Suprapubic skin (tissue), 4 donors: ENCODE results near the gene DOLPP1. TPM values are rescaled to one million over a fixed set of nuclear protein-coding genes. Genes with fewer than 3 reads are reported as not detected.

ENCODE experiments used
- DNase-seq, 2 donors: peaks; one replicate each; pipeline ENCODE4 v3.0.0-alpha.2; 2019; ENCODE audit warnings: low spot score in 2 of 2
- H3K27ac ChIP-seq: fragments of 200-600 bp; sonication (generic); one replicate; pipeline ENCODE4 v1.5.1; 2019
- H3K27me3 ChIP-seq: fragments of 200-600 bp; sonication (generic); one replicate; pipeline ENCODE4 v1.5.1; 2019
- H3K36me3 ChIP-seq: fragments of 200-600 bp; sonication (generic); one replicate; pipeline ENCODE4 v1.5.1; 2019
- H3K4me1 ChIP-seq: fragments of 200-600 bp; sonication (generic); one replicate; pipeline ENCODE4 v1.5.1; 2019
- H3K4me3 ChIP-seq: fragments of 200-600 bp; sonication (generic); one replicate; pipeline ENCODE4 v1.5.1; 2019; ENCODE audit warnings: mild to moderate bottlenecking
- H3K9me3 ChIP-seq: fragments of 200-600 bp; sonication (generic); one replicate; pipeline ENCODE4 v1.5.1; 2019
- CTCF ChIP-seq, 2 donors: fragments of 200-600 bp in 1 of 2; fragments of 450-650 bp in 1 of 2; sonication (generic) in 1 of 2; IDR thresholded peaks; one replicate each; pipeline ENCODE4 v1.5.1; 2016 to 2019; ENCODE audit warnings: antibody characterized with exemption in 2 of 2, mild to moderate bottlenecking in 1 of 2, moderate library complexity in 1 of 2
- EP300 ChIP-seq: sonication (generic); formaldehyde crosslinking; IDR thresholded peaks from one replicate; pipeline ENCODE4 v1.6.1; 2017; ENCODE audit warnings: antibody characterized with exemption
- POLR2A ChIP-seq, 2 donors: fragments of 450-650 bp; IDR thresholded peaks; one replicate each; pipeline ENCODE4 v1.6.1; 2017; ENCODE audit warnings: antibody characterized with exemption in 2 of 2, mild to moderate bottlenecking in 2 of 2, moderate library complexity in 2 of 2
- POLR2AphosphoS5 ChIP-seq, 3 donors: sonication (generic); formaldehyde crosslinking; IDR thresholded peaks; one replicate each; pipeline ENCODE4 v1.6.1; 2017; ENCODE audit warnings: antibody characterized with exemption in 3 of 3
- WGBS: methylation state at CpG from one replicate; pipeline ENCODE4 v1.1.5; 2018; 5-methylcytosine and 5-hydroxymethylcytosine counted together
- total RNA-seq, 4 donors: library from RNA; depleted of rRNA; stranded (reverse); fragments of >200 nt; gene quantifications; one replicate each; pipeline ENCODE4 v1.1.0, GENCODE V29; 2016

Gene DOLPP1
- total RNA-seq, 4 donors from 2014 or later: 7.8 to 11.1 (median 9.8) TPM

- 84% methylated on average over 19 of the region's 21 CpGs for WGBS
- Histone ChIP-seq H3K4me3 (no peak overlapping the region), H3K36me3 (peaks cover 69% of the 10 kb centered on the region), H3K27ac (no peak overlapping the region), H3K9me3 (no peaks in the 10 kb centered on the region), H3K4me1 (no peaks in the 10 kb centered on the region), H3K27me3 (no peaks in the 10 kb centered on the region)
- TF ChIP-seq POLR2AphosphoS5 (IDR thresholded peaks at IDR 0.05) (no peak), CTCF (IDR thresholded peaks at IDR 0.05) (no peak), EP300 (no peak), POLR2A (IDR thresholded peaks at IDR 0.05) (no peak)
- no peak for DNase-seq
Measured at GRCh38 chr9:129058965-129059795, 21.7 kb upstream of the DOLPP1 start.

GRCh38 chr9:129059796-129060785 is 20.8 kb upstream of the DOLPP1 start:
- no peak for DNase-seq
- Histone ChIP-seq H3K9me3 (no peaks in the 10 kb centered on the region), H3K27me3 (no peaks in the 10 kb centered on the region), H3K36me3 (peaks cover 78% of the 10 kb centered on the region), H3K4me1 (no peaks in the 10 kb centered on the region), H3K4me3 (no peak overlapping the region), H3K27ac (no peak overlapping the region)
- WGBS: 96% methylated on average over 10 of the region's 37 CpGs
- TF ChIP-seq CTCF (IDR thresholded peaks at IDR 0.05): no peak
- TF ChIP-seq POLR2A (IDR thresholded peaks at IDR 0.05): no peak
- TF ChIP-seq EP300: no peak
- TF ChIP-seq POLR2AphosphoS5 (IDR thresholded peaks at IDR 0.05): no peak

GRCh38 chr9:129060991-129061390 is 19.9 kb upstream of the DOLPP1 start:
- no peak for DNase-seq
- Histone ChIP-seq H3K27me3 (no peaks in the 10 kb centered on the region), H3K36me3 (peaks cover 87% of the 10 kb centered on the region), H3K9me3 (no peaks in the 10 kb centered on the region), H3K4me1 (no peaks in the 10 kb centered on the region), H3K4me3 (no peak overlapping the region), H3K27ac (no peak overlapping the region)
- WGBS: 96% methylated on average over 5 of the region's 12 CpGs
- no peak for TF ChIP-seq CTCF (IDR thresholded peaks at IDR 0.05)
- TF ChIP-seq POLR2AphosphoS5 (IDR thresholded peaks at IDR 0.05): no peak
- no peak for TF ChIP-seq EP300
- TF ChIP-seq POLR2A (IDR thresholded peaks at IDR 0.05): no peak

- WGBS: 89% methylated on average over 5 of the region's 9 CpGs
- Histone ChIP-seq H3K9me3 (no peaks in the 10 kb centered on the region), H3K4me3 (no peak overlapping the region), H3K27me3 (no peaks in the 10 kb centered on the region), H3K4me1 (no peaks in the 10 kb centered on the region), H3K27ac (no peak overlapping the region), H3K36me3 (peaks cover 86% of the 10 kb centered on the region)
- DNase-seq: no peak
- TF ChIP-seq POLR2AphosphoS5 (IDR thresholded peaks at IDR 0.05) (no peak), EP300 (no peak), CTCF (IDR thresholded peaks at IDR 0.05) (no peak), POLR2A (IDR thresholded peaks at IDR 0.05) (no peak)
Measured at GRCh38 chr9:129063061-129063460, 17.9 kb upstream of the DOLPP1 start.

GRCh38 chr9:129064499-129064908 is 16.4 kb upstream of the DOLPP1 start:
- no peaks in the 10 kb centered on the region for H3K27me3 ChIP-seq
- WGBS: 88% methylated on average over 8 of the region's 8 CpGs
- no peak for DNase-seq
- H3K27ac ChIP-seq: no peak overlapping the region
- H3K9me3 ChIP-seq: no peaks in the 10 kb centered on the region
- no peaks in the 10 kb centered on the region for H3K4me1 ChIP-seq
- H3K4me3 ChIP-seq: no peak overlapping the region
- TF ChIP-seq POLR2A (IDR thresholded peaks at IDR 0.05) (no peak), CTCF (IDR thresholded peaks at IDR 0.05) (no peak), EP300 (no peak), POLR2AphosphoS5 (IDR thresholded peaks at IDR 0.05) (no peak)
- H3K36me3 ChIP-seq: peaks cover 93% of the 10 kb centered on the region
